Activated T-cell treated with anti-CD3 and anti-CD28 coated beads for 1 hour (primary cell): ENCODE measurements around the gene VWDE.

Experiments used
- DNase-seq: peaks from one replicate; pipeline ENCODE4 v3.0.0-alpha.2; 2020; ENCODE audit warnings: low read depth

VWDE gene

DNA sequence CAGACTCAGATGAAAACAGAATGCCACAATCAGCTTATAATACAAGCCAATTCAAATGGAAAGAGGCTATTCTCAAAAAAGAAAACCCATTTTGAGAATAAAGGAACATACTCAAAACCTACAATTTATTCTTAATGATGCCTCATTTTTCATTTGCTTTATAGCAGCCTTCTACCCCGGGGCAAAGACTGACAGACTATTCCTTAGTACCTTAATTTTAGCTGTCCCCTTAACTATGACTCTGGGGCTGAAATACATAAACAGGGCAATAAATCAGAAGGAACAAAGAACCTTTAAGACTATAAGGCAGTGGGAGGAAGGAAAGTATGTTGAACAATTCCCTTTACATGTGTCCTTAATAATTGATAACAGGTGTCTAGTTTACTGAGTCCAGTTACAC, 115.8 kb downstream of the VWDE start:
- DNase-seq: no peak

GRCh38 chr7:12281038-12281437, 122.6 kb downstream of the VWDE start:
- no peak for DNase-seq
